ENCODE results near the gene ADAR. TPM values are rescaled to one million over a fixed set of nuclear protein-coding genes. Genes with fewer than 3 reads are reported as not detected.

ADAR gene
- total RNA-seq, 2 experiments from 2014 or later: 206 to 210 TPM

DNA sequence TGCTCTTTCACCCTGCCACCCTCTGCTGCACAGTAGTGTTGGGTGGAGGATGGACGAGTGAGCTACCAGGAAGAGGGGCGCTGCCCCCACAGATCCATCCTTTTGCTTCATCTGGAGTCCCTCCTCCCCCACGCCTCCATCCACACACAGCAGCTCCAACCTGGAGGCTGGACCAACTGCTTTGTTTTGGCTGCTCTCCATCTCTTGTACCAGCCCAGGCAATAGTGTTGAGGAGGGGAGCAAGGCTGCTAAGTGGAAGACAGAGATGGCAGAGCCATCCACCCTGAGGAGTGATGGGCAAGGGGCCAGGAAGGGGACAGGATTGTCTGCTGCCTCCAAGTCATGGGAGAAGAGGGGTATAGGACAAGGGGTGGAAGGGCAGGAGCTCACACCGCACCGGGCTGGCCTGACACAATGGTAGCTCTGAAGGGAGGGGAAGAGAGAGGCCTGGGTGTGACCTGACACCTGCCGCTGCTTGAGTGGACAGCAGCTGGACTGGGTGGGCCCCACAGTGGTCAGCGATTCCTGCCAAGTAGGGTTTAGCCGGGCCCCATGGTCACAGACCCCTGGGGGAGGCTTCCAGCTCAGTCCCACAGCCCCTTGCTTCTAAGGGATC, 31.9 kb downstream of the ADAR start:
- no peak overlapping the region for H3K4me3 ChIP-seq (ENCODE audit: low read length)
- intact Hi-C loops (cut with DNase I, micrococcal nuclease): no loop called here
- POLR2A ChIA-PET: no interaction called here
- CTCF ChIA-PET: no interaction called here
- Mint-ChIP-seq H3K4me1 (ENCODE audit: low read depth) (no peaks in the 10 kb centered on the region), H3K36me3 (ENCODE audit: low read depth) (peaks cover 28% of the 10 kb centered on the region), H3K27ac (peak overlapping the region; percentile 31), H3K27me3 (peaks cover 6% of the 10 kb centered on the region), H3K9me3 (no peaks in the 10 kb centered on the region), H3K4me3 (no peak overlapping the region)
- no peaks in the 10 kb centered on the region for H3K9me3 ChIP-seq (ENCODE audit: control insufficient read depth in 1 of 2, insufficient read depth in 1 of 2, low read length in 2 of 2)
- DNase-seq (no peak), ATAC-seq (ENCODE audit: poor library complexity) (no peak)
- TF ChIP-seq, protein P1, sequence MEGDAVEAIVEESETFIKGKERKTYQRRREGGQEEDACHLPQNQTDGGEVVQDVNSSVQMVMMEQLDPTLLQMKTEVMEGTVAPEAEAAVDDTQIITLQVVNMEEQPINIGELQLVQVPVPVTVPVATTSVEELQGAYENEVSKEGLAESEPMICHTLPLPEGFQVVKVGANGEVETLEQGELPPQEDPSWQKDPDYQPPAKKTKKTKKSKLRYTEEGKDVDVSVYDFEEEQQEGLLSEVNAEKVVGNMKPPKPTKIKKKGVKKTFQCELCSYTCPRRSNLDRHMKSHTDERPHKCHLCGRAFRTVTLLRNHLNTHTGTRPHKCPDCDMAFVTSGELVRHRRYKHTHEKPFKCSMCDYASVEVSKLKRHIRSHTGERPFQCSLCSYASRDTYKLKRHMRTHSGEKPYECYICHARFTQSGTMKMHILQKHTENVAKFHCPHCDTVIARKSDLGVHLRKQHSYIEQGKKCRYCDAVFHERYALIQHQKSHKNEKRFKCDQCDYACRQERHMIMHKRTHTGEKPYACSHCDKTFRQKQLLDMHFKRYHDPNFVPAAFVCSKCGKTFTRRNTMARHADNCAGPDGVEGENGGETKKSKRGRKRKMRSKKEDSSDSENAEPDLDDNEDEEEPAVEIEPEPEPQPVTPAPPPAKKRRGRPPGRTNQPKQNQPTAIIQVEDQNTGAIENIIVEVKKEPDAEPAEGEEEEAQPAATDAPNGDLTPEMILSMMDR (IDR thresholded peaks at IDR 0.05): no peak
- peaks cover 3% of the 10 kb centered on the region for H3K4me1 ChIP-seq (ENCODE audit: insufficient read depth, low read length)
- H3K27ac ChIP-seq (ENCODE audit: low read depth in 1 of 2, low read length in 2 of 2): no peak overlapping the region
- peaks cover 30% of the 10 kb centered on the region for H3K36me3 ChIP-seq (ENCODE audit: insufficient read depth, low read length)
- no peaks in the 10 kb centered on the region for H3K27me3 ChIP-seq (ENCODE audit: control insufficient read depth in 1 of 2, insufficient read depth in 2 of 2, low read length in 2 of 2)

DNA sequence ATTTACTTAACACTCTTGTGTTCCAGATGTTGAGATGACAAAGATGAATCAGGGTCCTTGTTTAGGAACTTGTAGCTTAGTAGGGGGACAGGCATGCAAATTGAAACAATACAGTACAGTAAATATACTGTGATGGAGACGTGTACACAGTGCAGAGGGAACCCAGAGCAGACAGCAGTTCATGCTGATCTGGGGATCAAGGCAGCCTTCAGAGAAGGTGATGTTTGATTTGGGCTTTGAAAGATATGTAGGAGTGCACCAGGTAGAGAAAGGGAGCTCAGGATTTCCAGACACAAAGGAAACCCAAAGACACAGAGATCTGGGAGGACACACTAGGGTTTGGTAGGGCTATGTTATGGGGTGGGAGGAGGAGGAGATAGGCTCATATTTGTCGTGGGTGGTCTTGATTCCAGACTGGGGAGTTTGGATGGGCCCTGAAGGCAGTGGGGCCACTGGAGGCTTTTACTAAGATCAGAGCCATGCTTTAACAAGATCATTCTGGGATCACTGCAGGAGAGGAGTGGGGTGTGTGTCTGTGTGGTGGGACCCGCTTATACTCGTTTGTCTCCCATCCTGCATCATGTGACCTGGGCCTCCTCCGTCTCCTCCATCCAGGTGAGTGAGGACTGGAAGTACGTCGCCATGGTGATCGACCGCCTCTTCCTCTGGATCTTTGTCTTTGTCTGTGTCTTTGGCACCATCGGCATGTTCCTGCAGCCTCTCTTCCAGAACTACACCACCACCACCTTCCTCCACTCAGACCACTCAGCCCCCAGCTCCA, 32.6 kb downstream of the ADAR start:
- no peak overlapping the region for H3K27ac ChIP-seq (ENCODE audit: low read depth in 1 of 2, low read length in 2 of 2)
- no peaks in the 10 kb centered on the region for H3K9me3 Mint-ChIP-seq
- ChIA-PET CTCF (no interaction called here), POLR2A (no interaction called here)
- H3K27me3 Mint-ChIP-seq: peaks cover 12% of the 10 kb centered on the region
- H3K9me3 ChIP-seq (ENCODE audit: control insufficient read depth in 1 of 2, insufficient read depth in 1 of 2, low read length in 2 of 2): no peaks in the 10 kb centered on the region
- intact Hi-C loops (cut with DNase I, micrococcal nuclease): no loop called here
- ATAC-seq (ENCODE audit: poor library complexity): no peak
- H3K36me3 Mint-ChIP-seq (ENCODE audit: low read depth): peaks cover 21% of the 10 kb centered on the region
- H3K4me3 Mint-ChIP-seq: no peak overlapping the region
- no peaks in the 10 kb centered on the region for H3K27me3 ChIP-seq (ENCODE audit: control insufficient read depth in 1 of 2, insufficient read depth in 2 of 2, low read length in 2 of 2)
- H3K27ac Mint-ChIP-seq: no peak overlapping the region
- TF ChIP-seq, protein P1 (IDR thresholded peaks at IDR 0.05): no peak
- no peak overlapping the region for H3K4me3 ChIP-seq (ENCODE audit: low read length)
- peaks cover 24% of the 10 kb centered on the region for H3K36me3 ChIP-seq (ENCODE audit: insufficient read depth, low read length)
- DNase-seq: no peak
- no peaks in the 10 kb centered on the region for H3K4me1 Mint-ChIP-seq (ENCODE audit: low read depth)
- peaks cover 3% of the 10 kb centered on the region for H3K4me1 ChIP-seq (ENCODE audit: insufficient read depth, low read length)

DNA sequence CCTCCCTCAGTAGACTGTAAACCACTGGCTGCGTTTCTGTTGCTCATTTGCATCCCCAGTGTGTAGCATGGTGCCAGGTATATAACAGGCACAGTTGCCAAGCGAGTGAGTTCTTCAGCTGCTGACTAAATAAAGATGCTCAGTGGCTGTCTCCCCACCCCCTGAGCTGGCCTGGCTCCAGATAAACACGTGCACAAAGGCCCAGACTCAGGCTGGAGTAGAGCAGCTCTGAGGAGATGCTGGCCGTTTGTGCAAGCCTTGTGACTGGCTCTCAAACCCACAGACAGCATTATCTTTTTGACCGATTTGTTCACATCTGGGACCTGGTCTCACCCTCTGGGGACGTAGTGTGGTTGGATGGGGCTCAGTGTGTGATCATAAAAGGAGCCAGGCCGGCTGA, 33.3 kb downstream of the ADAR start:
- TF ChIP-seq, protein P1 (IDR thresholded peaks at IDR 0.05): no peak
- CTCF ChIA-PET: no interaction called here
- POLR2A ChIA-PET: no interaction called here
- intact Hi-C loops (cut with DNase I, micrococcal nuclease): no loop called here
- H3K9me3 Mint-ChIP-seq: no peaks in the 10 kb centered on the region
- no peak overlapping the region for H3K27ac Mint-ChIP-seq
- H3K4me3 ChIP-seq (ENCODE audit: low read length): no peak overlapping the region
- DNase-seq (no peak), ATAC-seq (ENCODE audit: poor library complexity) (no peak)
- no peaks in the 10 kb centered on the region for H3K27me3 ChIP-seq (ENCODE audit: control insufficient read depth in 1 of 2, insufficient read depth in 2 of 2, low read length in 2 of 2)
- no peaks in the 10 kb centered on the region for H3K9me3 ChIP-seq (ENCODE audit: control insufficient read depth in 1 of 2, insufficient read depth in 1 of 2, low read length in 2 of 2)
- no peak overlapping the region for H3K27ac ChIP-seq (ENCODE audit: low read depth in 1 of 2, low read length in 2 of 2)
- H3K36me3 Mint-ChIP-seq (ENCODE audit: low read depth): peaks cover 16% of the 10 kb centered on the region
- peaks cover 3% of the 10 kb centered on the region for H3K4me1 ChIP-seq (ENCODE audit: insufficient read depth, low read length)
- no peaks in the 10 kb centered on the region for H3K4me1 Mint-ChIP-seq (ENCODE audit: low read depth)
- H3K36me3 ChIP-seq (ENCODE audit: insufficient read depth, low read length): peaks cover 17% of the 10 kb centered on the region
- no peak overlapping the region for H3K4me3 Mint-ChIP-seq
- H3K27me3 Mint-ChIP-seq: peaks cover 15% of the 10 kb centered on the region

All from CD4-positive, alpha-beta T cell (primary cell).